Hepatocyte (in vitro differentiated cells): ENCODE measurements around the gene RNF128. TPM values are rescaled to one million over a fixed set of nuclear protein-coding genes. Genes with fewer than 3 reads are reported as not detected.
"Not testable (repeated sequence)": the region's sequence is repeated elsewhere in the genome, so short reads cannot be mapped to it uniquely, and the experiment has no call there.

Experiments used
- DNase-seq: peaks from one replicate; pipeline ENCODE4 v3.0.0-alpha.2; 2016; ENCODE audit warnings: low spot score
- H2AFZ ChIP-seq: fragments of 200-600 bp; sonication (generic); 2 replicates; pipeline ENCODE4 v1.6.0; 2016; ENCODE audit warnings: antibody characterized with exemption, mild to moderate bottlenecking
- H3K27ac ChIP-seq: fragments of 200-600 bp; sonication (generic); 2 replicates; pipeline ENCODE4 v1.5.1; 2016; ENCODE audit warnings: mild to moderate bottlenecking
- H3K27me3 ChIP-seq: fragments of 200-600 bp; sonication (generic); 2 replicates; pipeline ENCODE4 v1.6.1; 2016
- H3K36me3 ChIP-seq: fragments of 200-600 bp; sonication (generic); replicated peaks from 2 replicates; pipeline ENCODE4 v1.5.1; 2016; ENCODE audit warnings: low read depth; ENCODE audit not compliant: insufficient read depth
- H3K4me1 ChIP-seq: fragments of 200-600 bp; sonication (generic); 2 replicates; pipeline ENCODE4 v1.5.1; 2016; ENCODE audit warnings: mild to moderate bottlenecking, moderate library complexity; ENCODE audit not compliant: insufficient read depth
- H3K4me2 ChIP-seq: fragments of 200-600 bp; sonication (generic); 2 replicates; pipeline ENCODE4 v1.6.0; 2016
- H3K4me3 ChIP-seq: fragments of 200-600 bp; sonication (generic); 2 replicates; pipeline ENCODE4 v1.5.1; 2016; ENCODE audit warnings: mild to moderate bottlenecking
- H3K79me2 ChIP-seq: fragments of 200-600 bp; sonication (generic); 2 replicates; pipeline ENCODE4 v1.6.0; 2017; ENCODE audit warnings: mild to moderate bottlenecking
- H3K9me2 ChIP-seq: fragments of 200-600 bp; sonication (generic); replicated peaks from 2 replicates; pipeline ENCODE4 v1.6.0; 2017; ENCODE audit warnings: mild to moderate bottlenecking; ENCODE audit not compliant: insufficient read depth
- H3K9me3 ChIP-seq: fragments of 200-600 bp; sonication (generic); 2 replicates; pipeline ENCODE4 v1.5.1; 2016; ENCODE audit warnings: low read depth, mild to moderate bottlenecking
- H4K20me1 ChIP-seq: fragments of 200-600 bp; sonication (generic); 2 replicates; pipeline ENCODE4 v1.6.0; 2016; ENCODE audit warnings: mild to moderate bottlenecking; ENCODE audit not compliant: insufficient read depth, poor library complexity, severe bottlenecking
- EZH2 ChIP-seq: fragments of 200-600 bp; sonication (generic); IDR thresholded peaks from 2 replicates; pipeline ENCODE4 v1.6.1; 2016; ENCODE audit warnings: antibody characterized with exemption, mild to moderate bottlenecking, borderline replicate concordance
- EZH2phosphoT487 ChIP-seq: fragments of 200-600 bp; sonication (generic); IDR thresholded peaks from one replicate; pipeline ENCODE4 v1.6.1; 2018; ENCODE audit warnings: antibody characterized with exemption, mild to moderate bottlenecking, low read depth, moderate library complexity; ENCODE audit not compliant: unreplicated experiment, severe bottlenecking
- WGBS: methylation state at CpG from one replicate; pipeline ENCODE4 v1.1.6; 2016; ENCODE audit warnings: low lambda C conversion rate; ENCODE audit errors: missing lambda C conversion rate; 5-methylcytosine and 5-hydroxymethylcytosine counted together
- polyA plus RNA-seq: library from polyadenylated mRNA; unstranded; fragments of >200 nt; fragmentation: Nextera tagmentation; extraction: Ambion mirVana; gene quantifications from 2 replicates; pipeline ENCODE4 v1.2.1, GENCODE V29; 2016
- total RNA-seq: library from RNA; depleted of rRNA; stranded (reverse); fragments of >200 nt; gene quantifications from 2 replicates; pipeline ENCODE4 v1.2.3, GENCODE V29; 2014
- TF ChIP-seq, protein P1 (sequence below): fragments of 200-600 bp; sonication (generic); IDR thresholded peaks from 2 replicates; pipeline ENCODE4 v1.5.1; 2016; ENCODE audit warnings: antibody characterized with exemption, mild to moderate bottlenecking; ENCODE audit not compliant: poor library complexity

RNF128 gene
- total and polyA plus RNA-seq, 2 experiments from 2014 or later: 58.0 to 101 TPM

DNA sequence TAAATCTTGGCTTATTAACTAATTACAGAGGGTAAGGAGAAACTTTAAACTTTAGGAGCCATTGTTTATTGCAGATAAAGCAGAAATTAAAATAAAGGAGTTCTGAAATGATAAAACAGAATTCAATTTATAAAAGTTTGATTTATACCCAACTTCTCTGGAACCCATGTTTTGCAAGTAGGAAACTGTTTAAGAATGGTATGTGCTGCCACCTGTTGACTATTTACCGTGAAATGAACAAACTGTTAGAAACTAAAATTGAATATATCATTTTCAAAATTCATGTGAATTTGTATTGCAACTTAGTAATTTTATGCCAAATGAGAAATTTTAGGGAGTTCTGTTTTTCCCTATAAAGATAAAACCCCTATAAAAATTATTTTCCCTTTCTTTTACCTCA lies 65.0 kb downstream of the RNF128 start:
- no peak overlapping the region for H3K4me2 ChIP-seq
- TF ChIP-seq EZH2: no peak
- TF ChIP-seq, protein P1, sequence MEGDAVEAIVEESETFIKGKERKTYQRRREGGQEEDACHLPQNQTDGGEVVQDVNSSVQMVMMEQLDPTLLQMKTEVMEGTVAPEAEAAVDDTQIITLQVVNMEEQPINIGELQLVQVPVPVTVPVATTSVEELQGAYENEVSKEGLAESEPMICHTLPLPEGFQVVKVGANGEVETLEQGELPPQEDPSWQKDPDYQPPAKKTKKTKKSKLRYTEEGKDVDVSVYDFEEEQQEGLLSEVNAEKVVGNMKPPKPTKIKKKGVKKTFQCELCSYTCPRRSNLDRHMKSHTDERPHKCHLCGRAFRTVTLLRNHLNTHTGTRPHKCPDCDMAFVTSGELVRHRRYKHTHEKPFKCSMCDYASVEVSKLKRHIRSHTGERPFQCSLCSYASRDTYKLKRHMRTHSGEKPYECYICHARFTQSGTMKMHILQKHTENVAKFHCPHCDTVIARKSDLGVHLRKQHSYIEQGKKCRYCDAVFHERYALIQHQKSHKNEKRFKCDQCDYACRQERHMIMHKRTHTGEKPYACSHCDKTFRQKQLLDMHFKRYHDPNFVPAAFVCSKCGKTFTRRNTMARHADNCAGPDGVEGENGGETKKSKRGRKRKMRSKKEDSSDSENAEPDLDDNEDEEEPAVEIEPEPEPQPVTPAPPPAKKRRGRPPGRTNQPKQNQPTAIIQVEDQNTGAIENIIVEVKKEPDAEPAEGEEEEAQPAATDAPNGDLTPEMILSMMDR: peak; percentile 49
- no peak overlapping the region for H2AFZ ChIP-seq
- WGBS: 41% methylated on average over 1 of the region's 1 CpG
- no peak overlapping the region for H3K4me3 ChIP-seq
- no peaks in the 10 kb centered on the region for H3K9me3 ChIP-seq
- H3K27ac ChIP-seq: no peak overlapping the region
- no peaks in the 10 kb centered on the region for H4K20me1 ChIP-seq
- H3K9me2 ChIP-seq: no peaks in the 10 kb centered on the region
- H3K79me2 ChIP-seq: no peaks in the 10 kb centered on the region
- H3K27me3 ChIP-seq: no peaks in the 10 kb centered on the region
- H3K36me3 ChIP-seq: no peaks in the 10 kb centered on the region
- DNase-seq: no peak
- H3K4me1 ChIP-seq: no peaks in the 10 kb centered on the region

DNA sequence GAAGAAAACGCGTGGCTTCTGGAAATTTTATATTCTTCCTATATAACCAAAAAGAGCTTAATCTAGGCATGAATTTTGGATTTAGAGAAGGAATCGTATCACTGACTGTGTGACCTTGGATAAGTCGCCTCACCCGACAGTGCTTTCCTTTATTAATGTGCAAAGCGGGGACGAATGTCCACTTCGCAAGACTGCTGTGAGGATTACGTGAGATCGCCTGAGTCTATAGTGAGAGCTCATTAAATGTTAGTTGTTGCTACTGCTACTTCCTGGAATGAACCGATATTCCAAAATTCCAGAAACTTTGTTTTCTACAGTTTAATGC lies 75.5 kb downstream of the RNF128 start:
- peak overlapping the region; percentile 18 for H3K4me3 ChIP-seq
- 58% methylated on average over 11 of the region's 11 CpGs for WGBS
- H3K27ac ChIP-seq: peak overlapping the region; percentile 42
- no peaks in the 10 kb centered on the region for H3K4me1 ChIP-seq
- H3K9me3 ChIP-seq: no peaks in the 10 kb centered on the region
- H3K36me3 ChIP-seq: no peaks in the 10 kb centered on the region
- H3K79me2 ChIP-seq: peaks cover 30% of the 10 kb centered on the region
- H2AFZ ChIP-seq: peak overlapping the region; percentile 46
- no peaks in the 10 kb centered on the region for H3K9me2 ChIP-seq
- H3K4me2 ChIP-seq: peak overlapping the region; percentile 69
- no peak for TF ChIP-seq EZH2
- TF ChIP-seq, protein P1: no peak
- TF ChIP-seq EZH2phosphoT487: no peak
- no peaks in the 10 kb centered on the region for H3K27me3 ChIP-seq
- peak; percentile 10 for DNase-seq
- no peaks in the 10 kb centered on the region for H4K20me1 ChIP-seq

DNA sequence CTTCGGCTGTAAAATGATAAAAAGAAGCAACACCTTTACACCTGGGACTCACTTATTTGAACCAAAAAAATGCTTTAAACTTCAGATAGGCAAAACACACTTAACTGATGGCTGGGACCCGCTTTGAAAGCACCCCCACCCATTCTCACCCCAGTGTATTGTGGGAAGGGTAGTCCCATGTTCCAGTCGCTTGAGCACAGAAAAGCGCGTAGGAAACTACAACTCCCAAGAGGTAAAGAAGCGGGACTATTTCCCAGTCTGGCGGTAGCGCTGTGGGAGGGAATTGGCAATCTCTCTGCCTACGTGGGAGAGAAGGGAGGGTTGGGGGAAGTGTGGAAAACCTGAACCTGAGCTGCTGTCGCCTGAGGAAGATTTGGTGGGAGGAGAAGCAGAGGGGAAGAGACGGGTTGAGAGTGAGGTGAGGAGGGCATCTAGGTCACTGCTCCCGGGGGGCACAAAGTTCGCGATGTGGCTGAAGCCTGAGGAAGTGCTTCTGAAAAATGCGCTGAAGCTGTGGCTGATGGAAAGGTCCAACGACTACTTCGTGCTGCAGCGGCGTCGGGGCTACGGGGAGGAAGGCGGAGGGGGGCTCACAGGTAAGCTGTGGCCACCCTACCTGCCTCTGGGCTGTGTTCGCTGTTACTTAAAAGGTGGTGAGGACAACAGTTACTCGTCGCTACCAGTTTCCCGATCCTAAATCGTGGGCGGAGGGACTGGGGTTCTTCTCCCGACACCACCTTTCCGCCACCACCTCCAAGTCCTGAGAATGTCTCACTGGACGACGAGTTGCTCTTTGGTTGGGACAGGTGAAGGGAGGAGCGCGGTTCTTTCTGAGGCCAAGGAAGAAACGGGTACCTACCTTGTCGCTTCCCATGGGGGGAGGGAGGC lies 76.1 kb downstream of the RNF128 start, which contains the start of gene TBC1D8B:
Gene TBC1D8B, plus strand, starts transcription at position 286 of the 888 bp plus-strand sequence. Its CDS starts 181 bp downstream, at position 467.
- 51% methylated on average over 36 of the region's 36 CpGs for WGBS
- Histone ChIP-seq H3K4me3 (peak within 1 kb of the TSS; percentile 48), H3K27me3 (no peaks in the 10 kb centered on the region), H2AFZ (peak within 1 kb of the TSS; percentile 55), H3K9me2 (no peaks in the 10 kb centered on the region), H3K4me1 (no peaks in the 10 kb centered on the region), H3K79me2 (peaks cover 32% of the 10 kb centered on the region), H3K4me2 (peak within 1 kb of the TSS; percentile 72), H3K9me3 (no peaks in the 10 kb centered on the region), H3K36me3 (no peaks in the 10 kb centered on the region), H4K20me1 (no peaks in the 10 kb centered on the region), H3K27ac (peak within 1 kb of the TSS; percentile 73)
- TF ChIP-seq EZH2phosphoT487: no peak
- peak; percentile 86 for DNase-seq

DNA sequence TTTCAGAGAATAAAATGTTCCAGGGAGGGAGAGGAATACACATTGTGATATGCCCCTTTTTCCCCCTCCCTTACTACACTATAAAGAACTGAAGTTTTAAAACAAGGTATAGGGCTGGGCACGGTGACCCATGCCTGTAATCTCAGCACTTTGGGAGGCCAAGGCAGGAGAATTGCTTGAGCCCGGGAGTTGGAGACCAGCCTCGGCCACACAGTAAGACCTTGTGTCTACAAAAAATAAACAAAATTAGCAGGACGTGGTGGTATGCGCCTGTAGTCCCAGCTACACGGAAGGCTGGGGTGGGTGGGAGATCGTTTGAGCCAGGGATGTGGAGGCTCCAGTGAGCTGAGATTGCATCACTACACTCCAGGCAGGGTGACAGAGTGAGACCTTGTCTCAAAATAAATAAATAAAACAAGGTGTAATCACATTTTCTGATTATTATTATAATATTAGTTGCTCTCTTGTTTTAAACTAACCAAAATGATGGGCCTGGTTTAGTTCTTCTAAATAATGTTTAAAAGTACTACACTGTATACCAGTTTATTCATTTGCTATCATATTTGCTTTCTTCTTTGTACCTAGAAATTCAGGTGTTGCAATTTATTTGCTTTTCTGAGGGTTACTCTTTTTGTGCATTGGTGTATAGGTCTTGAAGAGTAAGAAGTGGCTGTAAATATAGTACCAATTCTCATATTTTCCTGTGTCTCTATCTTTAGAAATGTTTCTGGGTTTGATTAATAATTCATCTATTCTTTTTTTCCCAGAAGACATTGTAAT lies 84.8 kb downstream of the RNF128 start:
- Histone ChIP-seq H4K20me1 (no peaks in the 10 kb centered on the region), H3K79me2 (peaks cover 11% of the 10 kb centered on the region), H3K4me2 (no peak overlapping the region), H3K4me3 (no peak overlapping the region), H3K9me3 (no peaks in the 10 kb centered on the region), H3K27me3 (no peaks in the 10 kb centered on the region), H3K9me2 (no peaks in the 10 kb centered on the region), H3K4me1 (no peaks in the 10 kb centered on the region), H3K27ac (no peak overlapping the region), H3K36me3 (no peaks in the 10 kb centered on the region), H2AFZ (no peak overlapping the region)
- 65% methylated on average over 7 of the region's 7 CpGs for WGBS
- TF ChIP-seq, protein P1: no peak
- TF ChIP-seq EZH2 (no peak), EZH2phosphoT487 (no peak)
- no peak for DNase-seq

DNA sequence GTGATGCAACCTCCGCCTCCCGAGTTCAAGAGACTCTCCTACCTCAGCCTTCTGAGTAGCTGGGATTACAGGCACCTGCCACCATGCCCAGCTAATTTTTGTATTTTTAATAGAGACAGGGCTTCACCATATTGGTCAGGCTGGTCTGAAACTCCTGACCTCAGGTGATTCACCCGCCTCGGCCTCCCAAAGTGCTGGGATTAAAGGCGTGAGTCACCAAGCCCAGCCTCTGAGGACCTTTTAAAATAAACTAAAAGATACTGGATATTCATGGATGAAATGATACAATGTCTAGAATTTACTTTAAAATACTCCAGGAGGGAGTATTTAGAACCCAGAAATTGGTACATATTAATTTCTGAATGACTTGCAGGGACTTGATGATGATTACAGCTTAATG lies 86.4 kb downstream of the RNF128 start:
- not testable (repeated sequence) for H4K20me1 ChIP-seq, H3K79me2 ChIP-seq, H3K4me2 ChIP-seq, H3K4me3 ChIP-seq, H3K4me1 ChIP-seq, H3K27ac ChIP-seq, H3K9me2 ChIP-seq, H2AFZ ChIP-seq, H3K36me3 ChIP-seq, H3K9me3 ChIP-seq, H3K27me3 ChIP-seq, DNase-seq
- WGBS: 73% methylated on average over 5 of the region's 5 CpGs
